Inferior parietal cortex (tissue), 1 donor: ENCODE results near the gene NRCAM.
A peak's percentile ranks its signal among the peaks of the same experiment; 100 is the strongest.

Experiments used
- DNase-seq: peaks from one replicate; pipeline ENCODE4 v3.0.0-alpha.2; 2016; ENCODE audit errors: extremely low spot score

Gene NRCAM

GRCh38 chr7:108157606-108158335 is 298.5 kb downstream of the NRCAM start:
- no peak for DNase-seq

GRCh38 chr7:108156897-108157605 is 299.2 kb downstream of the NRCAM start:
- no peak for DNase-seq

GRCh38 chr7:108152198-108152597 is 304.0 kb downstream of the NRCAM start:
- no peak for DNase-seq

GRCh38 chr7:108149908-108150307 is 306.3 kb downstream of the NRCAM start:
- DNase-seq: no peak

GRCh38 chr7:108149119-108149518 is 307.1 kb downstream of the NRCAM start:
- peak; percentile 43 for DNase-seq

- no peak for DNase-seq
Observed at GRCh38 chr7:108147031-108147563, 309.1 kb downstream of the NRCAM start.

GRCh38 chr7:108146070-108146842 is 310.0 kb downstream of the NRCAM start:
- DNase-seq: peak; percentile 91

GRCh38 chr7:108145401-108145800 is 310.8 kb downstream of the NRCAM start:
- DNase-seq: no peak

GRCh38 chr7:108144931-108145330 is 311.3 kb downstream of the NRCAM start:
- no peak for DNase-seq

- no peak for DNase-seq
Observed at GRCh38 chr7:108143658-108144420, 312.4 kb downstream of the NRCAM start.

GRCh38 chr7:108142675-108143259 is 313.5 kb downstream of the NRCAM start:
- DNase-seq: no peak

GRCh38 chr7:108142180-108142579 is 314.1 kb downstream of the NRCAM start:
- no peak for DNase-seq

GRCh38 chr7:108140671-108141070 is 315.6 kb downstream of the NRCAM start:
- DNase-seq: no peak

GRCh38 chr7:108138911-108139310 is 317.3 kb downstream of the NRCAM start:
- DNase-seq: no peak

GRCh38 chr7:108137993-108138392 is 318.2 kb downstream of the NRCAM start:
- no peak for DNase-seq

GRCh38 chr7:108137040-108137439 is 319.2 kb downstream of the NRCAM start:
- DNase-seq: no peak

- DNase-seq: no peak
Observed at GRCh38 chr7:108136191-108136688, 320.0 kb downstream of the NRCAM start.

GRCh38 chr7:108135446-108136190 is 320.6 kb downstream of the NRCAM start:
- no peak for DNase-seq

- DNase-seq: no peak
Observed at GRCh38 chr7:108134486-108134885, 321.8 kb downstream of the NRCAM start.
